OCI-M2 (cell line): Measurements from ENCODE around the gene ZNF761.

Experiments
- DNase-seq: peaks from one replicate; lab custom pipeline; 2025; ENCODE audit not compliant: unreplicated experiment; lab: John Stamatoyannopoulos, UW

The ZNF761 gene

DNA sequence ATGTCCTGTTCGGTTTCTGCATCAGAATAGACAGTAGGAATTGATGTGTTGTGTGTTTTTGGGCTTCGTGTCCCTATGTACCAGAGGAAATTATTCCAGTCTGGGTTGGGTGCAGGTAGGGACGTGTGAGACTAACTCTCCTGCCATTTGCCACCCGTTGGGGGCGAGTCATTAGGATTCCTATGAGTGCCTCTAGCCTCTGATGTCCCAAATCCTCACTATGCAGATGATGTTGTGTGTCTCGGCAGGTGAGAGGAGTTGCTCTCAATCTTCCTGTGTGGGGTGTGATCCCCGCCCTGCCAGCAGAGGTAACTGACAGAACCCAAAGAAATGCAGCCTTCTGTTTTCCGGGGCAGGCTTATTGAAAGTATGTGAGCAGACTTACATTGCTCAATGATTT is 74.9 kb downstream of the ZNF761 start:
- no peak for DNase-seq
